Fibroblast of lung (primary cell): ENCODE measurements around the gene TMEM163. TPM values are rescaled to one million over a fixed set of nuclear protein-coding genes. Genes with fewer than 3 reads are reported as not detected.

Experiments used
- DNase-seq, 2 donors: peaks; one replicate each; pipeline versions ENCODE4 v3.0.0 to v3.0.0-alpha.2; 2010; ENCODE audit warnings: low read depth in 2 of 2
- H2AFZ ChIP-seq: 2 replicates; pipeline ENCODE4 v1.5.1; 2012; ENCODE audit warnings: low read length, control low read depth, inconsistent platforms
- H3K27ac ChIP-seq: 2 replicates; pipeline ENCODE4 v1.5.1; 2011; ENCODE audit warnings: low read length, control low read depth; ENCODE audit not compliant: insufficient read depth
- H3K27me3 ChIP-seq: 2 replicates; pipeline ENCODE4 v1.5.1; 2011; ENCODE audit warnings: mild to moderate bottlenecking, low read length; ENCODE audit not compliant: control insufficient read depth, insufficient read depth
- H3K36me3 ChIP-seq: 2 replicates; pipeline ENCODE4 v1.5.1; 2011; ENCODE audit warnings: low read length; ENCODE audit not compliant: control insufficient read depth, insufficient read depth
- H3K4me1 ChIP-seq: 2 replicates; pipeline ENCODE4 v1.5.1; 2011; ENCODE audit warnings: low read length; ENCODE audit not compliant: control insufficient read depth, insufficient read depth; ENCODE audit errors: extremely low read depth
- H3K4me2 ChIP-seq: 2 replicates; pipeline ENCODE4 v1.5.1; 2011; ENCODE audit warnings: low read length, control low read depth; ENCODE audit not compliant: insufficient read depth; ENCODE audit errors: extremely low read depth
- H3K4me3 ChIP-seq, 4 experiments: fragments of 200-600 bp in 1 of 4; sonication (generic) in 1 of 4; replicated peaks in 1 of 4; 2 replicates each; pipeline ENCODE4 v1.5.1; 2011 to 2016; ENCODE audit warnings: low read length in 4 of 4, low read depth in 3 of 4, mild to moderate bottlenecking in 3 of 4, control low read depth in 2 of 4, inconsistent platforms in 1 of 4, mixed read lengths in 1 of 4; ENCODE audit not compliant: insufficient read depth in 1 of 4; ENCODE audit errors: control extremely low read depth in 1 of 4
- H3K79me2 ChIP-seq: 2 replicates; pipeline ENCODE4 v1.5.1; 2012; ENCODE audit warnings: mild to moderate bottlenecking, low read length, inconsistent platforms; ENCODE audit not compliant: control insufficient read depth, insufficient read depth
- H3K9ac ChIP-seq: 2 replicates; pipeline ENCODE4 v1.5.1; 2011; ENCODE audit warnings: mild to moderate bottlenecking, low read length, control low read depth; ENCODE audit not compliant: insufficient read depth
- H3K9me3 ChIP-seq: 2 replicates; pipeline ENCODE4 v1.5.1; 2012; ENCODE audit warnings: low read depth, low read length; ENCODE audit not compliant: control insufficient read depth, insufficient read depth
- H4K20me1 ChIP-seq: 2 replicates; pipeline ENCODE4 v1.5.1; 2011; ENCODE audit warnings: low read length; ENCODE audit not compliant: control insufficient read depth, insufficient read depth; ENCODE audit errors: extremely low read depth
- CTCF ChIP-seq, 2 donors: IDR thresholded peaks in 1 of 2; conservative IDR thresholded peaks in 1 of 2; 1 replicate in 1 of 2; 2 replicates in 1 of 2; pipeline ENCODE4 v1.5.1; 2011 to 2012; ENCODE audit warnings: low read length in 2 of 2, control low read depth in 1 of 2, inconsistent platforms in 1 of 2, low read depth in 1 of 2, mild to moderate bottlenecking in 1 of 2
- EZH2 ChIP-seq: IDR thresholded peaks from 2 replicates; pipeline ENCODE4 v1.5.1; 2012; ENCODE audit warnings: low read length, control low read depth, mild to moderate bottlenecking; ENCODE audit errors: missing control alignments
- polyA plus RNA-seq, 2 donors: library from polyadenylated mRNA; depleted of rRNA in 1 of 2; stranded (reverse) in 1 of 2; unstranded in 1 of 2; fragments of >200 nt; gene quantifications; 2 replicates each; pipeline ENCODE4 v1.2.1, GENCODE V29; 2011 to 2012; ENCODE audit warnings: missing spikeins in 1 of 2
- total RNA-seq: library from RNA; depleted of rRNA; stranded (reverse); fragments of >200 nt; gene quantifications from 2 replicates; pipeline ENCODE4 v1.2.1, GENCODE V29; 2014

Gene TMEM163
- total and polyA plus RNA-seq, 2 donors (not counting 1 experiment from before 2014, with no cell fraction given), result under 0.01 to 0.03 TPM

DNA sequence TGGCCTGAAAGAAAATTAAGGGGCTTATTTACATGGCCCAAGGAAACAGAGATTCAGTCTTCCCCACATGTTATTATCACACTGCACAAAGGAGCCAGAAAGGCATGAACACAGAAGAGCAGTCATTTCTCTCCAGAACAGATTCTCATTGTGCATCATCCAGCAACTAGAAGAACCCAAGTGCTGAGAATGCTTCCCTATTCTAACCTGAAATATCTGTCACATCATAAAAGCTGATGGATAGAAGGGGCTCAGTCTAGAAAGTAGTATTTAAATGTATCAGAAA is 145.8 kb downstream of the TMEM163 start:
- no peak overlapping the region for H3K27ac ChIP-seq
- H3K36me3 ChIP-seq, result no peaks in the 10 kb centered on the region
- TF ChIP-seq CTCF (conservative IDR thresholded peaks at IDR 0.05 in 1 of 2, IDR thresholded peaks at IDR 0.05 in 1 of 2; ENCODE audit: low read depth in 1 of 2, low read length in 2 of 2) (no peak), EZH2 (no peak)

DNA sequence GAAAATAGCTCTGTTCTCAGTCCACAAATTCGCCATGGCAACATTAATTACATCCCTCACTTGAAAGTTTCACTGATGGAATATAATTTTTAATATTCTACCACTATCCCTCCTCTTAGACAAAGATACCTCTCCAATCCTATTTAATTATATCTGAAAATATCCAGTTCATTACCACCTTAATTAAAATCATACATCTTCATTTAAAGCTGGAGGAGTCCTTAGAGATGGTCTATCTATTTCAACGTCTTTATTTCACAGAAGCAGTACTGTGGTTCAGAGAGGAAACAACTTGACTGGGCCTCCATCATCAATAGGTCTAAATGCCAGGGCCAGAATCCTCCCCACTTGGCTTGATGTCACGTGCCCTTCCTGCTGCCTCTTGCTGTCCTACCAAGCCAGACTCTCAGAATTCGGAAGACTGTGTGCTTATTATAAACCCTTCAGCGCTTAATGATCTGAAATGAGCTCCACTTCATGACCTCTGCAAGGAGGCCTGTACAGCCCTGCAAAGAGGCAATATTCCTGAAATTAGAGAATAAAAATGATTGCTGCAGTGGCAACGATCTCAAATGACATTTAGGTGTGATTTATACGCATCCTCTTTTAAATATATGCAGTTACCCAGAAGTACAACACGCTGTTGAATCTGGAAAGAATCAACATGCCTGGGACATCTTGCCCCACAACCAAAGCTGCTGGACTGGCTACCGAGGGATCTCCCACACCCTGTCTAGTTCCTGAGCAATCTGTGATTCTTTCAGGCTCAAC is 146.3 kb downstream of the TMEM163 start:
- no peak overlapping the region for H2AFZ ChIP-seq
- no peaks in the 10 kb centered on the region for H3K27me3 ChIP-seq
- no peak for DNase-seq
- no peaks in the 10 kb centered on the region for H3K9me3 ChIP-seq
- no peaks in the 10 kb centered on the region for H3K36me3 ChIP-seq
- H3K9ac ChIP-seq, result no peak overlapping the region
- H3K4me2 ChIP-seq, result no peak overlapping the region
- no peak overlapping the region for H3K27ac ChIP-seq
- no peaks in the 10 kb centered on the region for H3K79me2 ChIP-seq
- TF ChIP-seq EZH2 (no peak), CTCF (conservative IDR thresholded peaks at IDR 0.05 in 1 of 2, IDR thresholded peaks at IDR 0.05 in 1 of 2; ENCODE audit: low read depth in 1 of 2, low read length in 2 of 2) (no peak)
- no peak overlapping the region for H3K4me3 ChIP-seq
- H3K4me1 ChIP-seq, result no peaks in the 10 kb centered on the region
- no peaks in the 10 kb centered on the region for H4K20me1 ChIP-seq

More for the DNA sequence above, 145.8 kb downstream of the TMEM163 start:
- Histone ChIP-seq H3K4me3 (no peak overlapping the region), H3K9ac (no peak overlapping the region), H2AFZ (no peak overlapping the region), H4K20me1 (no peaks in the 10 kb centered on the region), H3K4me1 (no peaks in the 10 kb centered on the region), H3K4me2 (no peak overlapping the region), H3K9me3 (no peaks in the 10 kb centered on the region), H3K79me2 (no peaks in the 10 kb centered on the region), H3K27me3 (no peaks in the 10 kb centered on the region)
- no peak for DNase-seq

DNA sequence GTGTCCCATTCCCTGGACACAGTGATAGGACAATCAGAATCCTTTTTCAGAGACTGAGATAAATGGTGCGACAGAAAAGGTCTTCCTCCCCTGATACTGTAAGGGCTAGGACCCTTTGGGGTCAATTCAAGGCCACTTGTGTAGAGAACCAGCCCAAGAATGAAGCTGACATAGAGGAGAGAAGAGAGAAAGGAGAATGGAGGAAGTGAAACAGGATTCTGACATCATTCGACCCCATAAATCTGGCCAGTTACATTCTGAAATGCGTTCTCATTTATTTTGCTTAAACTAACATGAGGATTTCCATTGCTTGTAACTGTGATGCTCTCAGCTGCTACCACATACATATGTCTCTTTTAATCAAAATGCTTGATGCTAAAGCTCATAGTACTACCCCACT is 148.1 kb downstream of the TMEM163 start:
- H3K79me2 ChIP-seq, result no peaks in the 10 kb centered on the region
- no peaks in the 10 kb centered on the region for H3K9me3 ChIP-seq
- H3K36me3 ChIP-seq, result no peaks in the 10 kb centered on the region
- TF ChIP-seq CTCF (conservative IDR thresholded peaks at IDR 0.05 in 1 of 2, IDR thresholded peaks at IDR 0.05 in 1 of 2; ENCODE audit: low read depth in 1 of 2, low read length in 2 of 2) (no peak), EZH2 (no peak)
- H3K4me3 ChIP-seq, result no peak overlapping the region
- no peaks in the 10 kb centered on the region for H3K4me1 ChIP-seq
- H3K9ac ChIP-seq, result no peak overlapping the region
- DNase-seq, result no peak
- no peaks in the 10 kb centered on the region for H4K20me1 ChIP-seq
- no peak overlapping the region for H2AFZ ChIP-seq
- no peak overlapping the region for H3K27ac ChIP-seq
- H3K27me3 ChIP-seq, result no peaks in the 10 kb centered on the region
- H3K4me2 ChIP-seq, result no peak overlapping the region
